ENCODE results near the gene RND2.

GRCh38 chr17:43079641-43080302 lies 54.7 kb downstream of the RND2 start:
- TF ChIP-seq CTCF (IDR thresholded peaks at IDR 0.05) (no peak), POLR2A (IDR thresholded peaks at IDR 0.05) (peak; percentile 9), EP300 (IDR thresholded peaks at IDR 0.05; ENCODE audit: low read depth) (no peak)

Data from transverse colon (tissue), 3 donors.